ENCODE results near the gene SLC35B2. TPM values are rescaled to one million over a fixed set of nuclear protein-coding genes. Genes with fewer than 3 reads are reported as not detected.

SLC35B2 gene
- 33.7 TPM for total RNA-seq (ENCODE audit: insufficient read depth, low replicate concordance)

- DNase-seq (ENCODE audit: low spot score): peak; percentile 83
Measured at GRCh38 chr6:44257025-44257752, at the start of gene SLC35B2. Gene SLC35B2 (minus strand): TSS chr6:44257528. CDS start chr6:44257410, 118 bp downstream.

- no peak for DNase-seq (ENCODE audit: low spot score)
Measured at GRCh38 chr6:44306710-44307109, 49.4 kb upstream of the SLC35B2 start.

- no peak for DNase-seq (ENCODE audit: low spot score)
Measured at GRCh38 chr6:44305200-44305725, 47.9 kb upstream of the SLC35B2 start.

GRCh38 chr6:44304282-44305199, 47.2 kb upstream of the SLC35B2 start:
- DNase-seq (ENCODE audit: low spot score): no peak

- DNase-seq (ENCODE audit: low spot score): no peak
Measured at GRCh38 chr6:44303842-44304241, 46.5 kb upstream of the SLC35B2 start.

GRCh38 chr6:44302856-44303255, 45.5 kb upstream of the SLC35B2 start:
- DNase-seq (ENCODE audit: low spot score): no peak

GRCh38 chr6:44301782-44302564, 44.6 kb upstream of the SLC35B2 start:
- DNase-seq (ENCODE audit: low spot score): no peak

- no peak for DNase-seq (ENCODE audit: low spot score)
Measured at GRCh38 chr6:44301106-44301505, 43.8 kb upstream of the SLC35B2 start.

- DNase-seq (ENCODE audit: low spot score): no peak
Measured at GRCh38 chr6:44300292-44300823, 43.0 kb upstream of the SLC35B2 start.

- DNase-seq (ENCODE audit: low spot score): no peak
Measured at GRCh38 chr6:44298864-44299263, 41.5 kb upstream of the SLC35B2 start.

GRCh38 chr6:44298055-44298803, 40.9 kb upstream of the SLC35B2 start:
- DNase-seq (ENCODE audit: low spot score): no peak

- DNase-seq (ENCODE audit: low spot score): peak; percentile 31
Measured at GRCh38 chr6:44297063-44298038, 40.0 kb upstream of the SLC35B2 start.

GRCh38 chr6:44294832-44295791, 37.8 kb upstream of the SLC35B2 start:
- no peak for DNase-seq (ENCODE audit: low spot score)

GRCh38 chr6:44292661-44293365, 35.5 kb upstream of the SLC35B2 start:
- DNase-seq (ENCODE audit: low spot score): no peak

GRCh38 chr6:44291841-44292240, 34.5 kb upstream of the SLC35B2 start:
- DNase-seq (ENCODE audit: low spot score): no peak

GRCh38 chr6:44289726-44290260, 32.5 kb upstream of the SLC35B2 start:
- no peak for DNase-seq (ENCODE audit: low spot score)

GRCh38 chr6:44286747-44287146, 29.4 kb upstream of the SLC35B2 start:
- DNase-seq (ENCODE audit: low spot score): no peak
